Measurements from ENCODE around the gene SUCLG2.

The SUCLG2 gene

DNA sequence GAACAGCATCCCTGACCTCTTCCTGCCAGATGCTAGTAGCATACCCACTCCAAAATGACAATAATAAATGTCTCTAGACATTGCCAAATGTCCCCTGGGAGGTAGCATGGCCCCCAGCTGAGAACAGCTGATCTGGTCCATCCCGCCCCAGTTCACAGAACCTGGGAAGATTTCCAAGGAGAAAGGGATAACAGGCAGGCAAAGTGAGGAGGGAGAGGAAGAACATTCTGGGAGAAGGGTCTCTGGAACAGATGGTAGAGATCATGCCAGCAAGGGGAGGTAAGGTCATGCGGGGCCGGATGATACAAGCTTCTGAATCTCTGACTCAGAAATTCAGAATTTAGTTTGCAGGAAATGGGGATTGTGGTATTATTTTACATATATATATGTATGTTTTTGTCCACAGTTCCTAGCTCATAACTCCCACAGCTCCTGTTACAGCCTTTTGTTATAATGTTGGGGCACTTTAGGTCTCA, 192.7 kb downstream of the SUCLG2 start:
- in situ Hi-C loops (cut with MboI; ENCODE audit: low sequenced_read_pairs): no loop called here

- in situ Hi-C loops (cut with MboI; ENCODE audit: low sequenced_read_pairs): no loop called here
These were observed 193.4 kb downstream of the SUCLG2 start for GRCh38 chr3:67460841-67461510.

DNA sequence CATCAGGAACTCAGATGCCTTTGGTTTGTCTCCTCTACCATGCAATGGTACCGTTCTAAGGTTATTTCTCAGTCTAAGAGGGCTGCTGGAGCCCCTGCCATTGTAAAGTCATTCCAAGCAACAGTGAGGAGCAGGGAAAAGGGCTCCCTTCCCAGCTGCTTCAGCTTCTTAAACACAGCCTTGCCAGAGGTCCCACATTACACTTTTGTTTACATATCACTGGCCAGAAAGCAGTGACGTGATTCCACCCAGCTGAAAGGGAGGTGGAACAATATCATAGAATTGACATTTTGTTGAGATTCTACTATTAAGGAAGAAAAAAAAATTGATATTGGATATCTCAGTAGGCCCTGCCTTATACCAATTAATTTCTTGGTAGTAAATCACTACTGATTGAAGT, 194.6 kb downstream of the SUCLG2 start:
- in situ Hi-C loops (cut with MboI; ENCODE audit: low sequenced_read_pairs): no loop called here

DNA sequence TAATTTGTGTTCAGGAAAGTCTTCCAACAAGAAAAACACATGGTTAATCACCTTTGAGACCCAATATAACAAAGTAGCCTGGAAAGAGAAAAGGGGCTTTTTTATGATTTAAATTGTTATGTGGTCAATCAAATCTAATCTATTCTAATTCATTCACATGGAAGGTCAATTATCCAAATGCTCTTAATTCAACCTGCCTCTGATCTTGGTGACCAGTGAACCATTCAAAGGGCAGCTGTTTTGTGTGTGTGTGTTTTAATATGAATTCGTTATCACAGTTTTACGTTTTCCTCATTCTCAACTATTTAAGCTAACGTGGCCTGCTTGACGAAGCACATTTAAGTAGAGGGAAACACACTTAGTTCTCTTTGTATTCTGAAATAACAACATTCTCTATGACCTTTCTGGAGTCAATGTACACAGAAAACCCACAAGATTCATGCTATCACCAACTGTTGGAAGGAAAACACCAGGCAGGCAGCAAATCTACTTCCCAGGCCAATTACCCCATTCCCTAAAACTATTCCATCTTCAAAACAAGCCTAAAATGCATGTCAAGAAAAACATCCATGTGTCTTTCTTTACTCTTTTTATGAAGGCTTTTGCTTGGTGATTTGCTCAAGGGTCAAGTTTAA, 195.4 kb downstream of the SUCLG2 start:
- in situ Hi-C loops (cut with MboI; ENCODE audit: low sequenced_read_pairs): no loop called here

DNA sequence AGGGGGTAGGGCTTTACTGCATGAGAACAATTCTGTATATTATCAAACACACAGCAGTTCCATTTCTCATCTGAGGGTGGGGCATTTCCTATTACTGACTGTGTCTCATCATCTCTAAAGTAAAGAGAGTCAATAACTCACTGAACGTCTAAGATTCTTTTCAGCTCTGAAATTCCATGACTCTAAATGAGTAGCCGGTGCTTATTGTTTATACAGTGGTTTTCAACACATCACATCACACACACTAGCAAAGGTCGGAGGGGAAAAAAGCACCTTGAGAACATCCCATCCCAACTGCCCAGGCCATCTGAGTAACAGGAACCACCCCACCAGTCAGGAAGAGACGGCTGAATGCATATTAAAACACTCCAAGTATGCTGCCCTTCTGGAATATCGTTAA, 196.0 kb downstream of the SUCLG2 start:
- in situ Hi-C loops (cut with MboI; ENCODE audit: low sequenced_read_pairs): no loop called here

DNA sequence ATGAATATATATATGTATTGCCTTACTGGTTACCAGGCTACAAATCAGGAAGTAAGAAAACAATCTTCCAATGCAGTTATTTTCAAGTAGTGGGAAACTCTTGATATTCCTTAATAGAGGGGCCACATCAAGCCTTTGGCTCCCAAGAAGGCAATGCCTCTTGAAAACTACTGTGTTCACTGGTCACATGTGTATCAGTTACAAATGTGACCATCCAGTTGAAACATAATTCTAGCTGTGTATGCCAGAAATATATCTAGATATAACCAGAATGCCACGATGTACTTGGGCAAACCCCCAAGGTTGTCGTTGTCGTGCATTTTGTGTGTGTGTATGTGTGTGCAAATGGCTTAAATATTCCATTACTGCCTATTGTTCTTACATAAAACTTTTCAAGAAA, 200.8 kb downstream of the SUCLG2 start:
- in situ Hi-C loops (cut with MboI; ENCODE audit: low sequenced_read_pairs): no loop called here

GRCh38 chr3:67450153-67450552, 204.3 kb downstream of the SUCLG2 start:
- in situ Hi-C loops (cut with MboI; ENCODE audit: low sequenced_read_pairs): no loop called here

GRCh38 chr3:67447393-67447792, 207.0 kb downstream of the SUCLG2 start:
- in situ Hi-C loops (cut with MboI; ENCODE audit: low sequenced_read_pairs): no loop called here

DNA sequence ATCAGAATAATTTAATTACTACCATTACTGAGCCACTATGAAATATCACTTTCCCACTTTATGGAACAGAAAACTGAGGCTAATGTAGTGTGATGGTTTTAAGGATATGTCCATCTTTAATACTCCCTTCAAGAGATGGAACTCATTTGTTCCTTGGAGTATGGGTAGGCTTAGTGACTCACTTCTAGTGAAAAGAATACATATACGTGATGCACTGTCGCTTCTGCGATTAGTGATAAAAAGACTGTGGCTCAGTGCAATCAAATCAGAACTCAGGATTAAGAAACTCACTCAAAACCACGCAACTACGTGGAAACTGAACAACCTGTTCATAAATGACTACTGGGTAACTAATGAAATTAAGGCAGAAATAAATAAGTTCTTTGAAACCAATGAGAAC, 216.6 kb downstream of the SUCLG2 start:
- in situ Hi-C loops (cut with MboI; ENCODE audit: low sequenced_read_pairs): no loop called here

GRCh38 chr3:67437090-67437489, 217.3 kb downstream of the SUCLG2 start:
- in situ Hi-C loops (cut with MboI; ENCODE audit: low sequenced_read_pairs): no loop called here

DNA sequence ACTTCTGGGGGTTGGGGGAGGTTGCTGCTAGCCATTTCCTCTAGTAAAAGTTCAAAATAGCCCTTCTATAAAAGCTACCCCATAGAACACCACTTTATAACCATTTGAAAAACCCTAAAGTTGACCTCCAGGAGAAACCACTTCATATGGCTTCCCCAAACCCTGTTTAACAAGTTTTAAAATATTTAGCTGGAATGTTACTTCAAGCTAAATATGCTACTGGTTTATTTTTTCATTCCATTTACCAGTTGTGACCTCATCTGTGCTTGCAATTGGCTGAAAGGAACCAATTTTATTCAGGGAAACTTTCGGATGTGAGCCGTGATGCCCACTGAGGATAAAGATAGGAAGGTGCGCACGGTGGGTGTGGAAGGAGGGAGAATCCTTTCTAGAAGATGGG, 221.3 kb downstream of the SUCLG2 start:
- in situ Hi-C loops (cut with MboI; ENCODE audit: low sequenced_read_pairs): no loop called here

DNA sequence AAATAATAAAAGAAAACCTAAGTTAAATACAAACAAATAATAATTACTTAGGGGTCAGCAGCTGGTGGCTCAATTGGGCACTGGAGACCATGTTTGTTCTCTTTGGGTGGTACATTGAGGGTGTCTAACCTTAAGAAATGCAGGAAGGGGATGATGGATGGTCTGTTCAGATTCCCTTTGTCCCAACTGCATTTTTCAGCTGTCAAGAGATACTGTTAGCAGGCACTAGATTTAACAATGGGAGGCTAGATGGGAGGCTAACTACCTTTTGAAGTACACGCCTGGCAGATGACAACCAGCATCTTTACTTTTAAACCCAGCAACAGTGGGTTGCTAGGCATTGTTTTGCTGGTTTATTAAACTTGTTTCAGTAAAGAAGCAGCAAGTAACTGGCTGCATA, 222.5 kb downstream of the SUCLG2 start:
- in situ Hi-C loops (cut with MboI; ENCODE audit: low sequenced_read_pairs): no loop called here

DNA sequence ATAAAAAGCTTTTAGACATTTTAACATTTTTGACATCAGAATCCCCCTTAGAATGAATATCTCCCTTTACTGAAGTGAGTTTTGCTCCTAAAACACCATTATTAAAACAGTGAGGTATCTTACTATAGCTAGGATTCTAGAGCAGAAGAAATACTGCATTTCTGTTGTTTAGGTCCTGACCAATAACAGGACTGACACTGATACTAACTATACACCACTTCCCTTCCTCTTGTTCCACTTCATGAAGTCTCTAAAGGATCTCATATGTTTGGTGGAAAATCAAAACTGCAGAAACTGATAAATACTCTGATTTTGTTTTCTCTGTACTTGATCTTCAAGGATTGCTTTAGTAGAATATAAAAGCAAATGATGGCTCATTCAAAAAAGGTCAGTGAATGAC, 230.7 kb downstream of the SUCLG2 start:
- in situ Hi-C loops (cut with MboI; ENCODE audit: low sequenced_read_pairs): no loop called here

DNA sequence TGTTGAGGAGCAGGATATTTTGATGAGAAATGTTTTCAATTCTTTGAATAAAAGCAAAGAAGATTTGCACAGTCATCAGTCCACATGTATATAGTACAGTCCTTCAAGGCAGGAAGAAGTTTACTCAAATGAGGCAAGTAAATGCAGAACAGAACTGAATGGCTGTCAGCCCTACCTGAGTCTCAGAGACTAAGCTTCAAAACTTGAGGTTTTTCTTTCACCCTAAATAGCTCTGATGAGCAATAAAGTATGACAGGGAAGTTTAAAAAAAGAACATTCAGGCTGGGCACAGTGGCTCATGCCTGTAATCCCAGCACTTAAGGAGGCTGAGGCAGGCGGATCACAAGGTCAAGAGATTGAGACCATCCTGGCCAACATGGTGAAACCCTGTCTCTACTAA, 232.5 kb downstream of the SUCLG2 start:
- in situ Hi-C loops (cut with MboI; ENCODE audit: low sequenced_read_pairs): no loop called here

GRCh38 chr3:67419779-67420178, 234.6 kb downstream of the SUCLG2 start:
- in situ Hi-C loops (cut with MboI; ENCODE audit: low sequenced_read_pairs): no loop called here

DNA sequence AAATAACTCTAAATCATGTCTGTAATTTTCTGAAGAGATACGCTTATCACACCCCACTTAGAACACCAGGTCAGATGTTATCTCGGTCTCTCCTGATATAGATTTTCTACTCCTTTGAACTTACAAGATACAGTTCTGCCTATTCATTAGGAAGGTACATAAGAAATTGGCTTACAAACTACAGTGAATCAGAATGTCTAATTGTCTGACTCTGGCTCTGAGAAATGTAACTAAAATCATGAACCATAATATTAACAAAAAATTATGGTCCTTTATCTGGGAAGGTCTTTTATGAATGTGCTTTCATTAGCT, 235.2 kb downstream of the SUCLG2 start:
- in situ Hi-C loops (cut with MboI; ENCODE audit: low sequenced_read_pairs): no loop called here

GRCh38 chr3:67418426-67419217, 235.8 kb downstream of the SUCLG2 start:
- in situ Hi-C loops (cut with MboI; ENCODE audit: low sequenced_read_pairs): no loop called here

GRCh38 chr3:67416703-67417102, 237.7 kb downstream of the SUCLG2 start:
- in situ Hi-C loops (cut with MboI; ENCODE audit: low sequenced_read_pairs): no loop called here

GRCh38 chr3:67415511-67415910, 238.9 kb downstream of the SUCLG2 start:
- in situ Hi-C loops (cut with MboI; ENCODE audit: low sequenced_read_pairs): no loop called here

- in situ Hi-C loops (cut with MboI; ENCODE audit: low sequenced_read_pairs): no loop called here
These were observed 239.7 kb downstream of the SUCLG2 start for GRCh38 chr3:67414740-67415139.

DNA sequence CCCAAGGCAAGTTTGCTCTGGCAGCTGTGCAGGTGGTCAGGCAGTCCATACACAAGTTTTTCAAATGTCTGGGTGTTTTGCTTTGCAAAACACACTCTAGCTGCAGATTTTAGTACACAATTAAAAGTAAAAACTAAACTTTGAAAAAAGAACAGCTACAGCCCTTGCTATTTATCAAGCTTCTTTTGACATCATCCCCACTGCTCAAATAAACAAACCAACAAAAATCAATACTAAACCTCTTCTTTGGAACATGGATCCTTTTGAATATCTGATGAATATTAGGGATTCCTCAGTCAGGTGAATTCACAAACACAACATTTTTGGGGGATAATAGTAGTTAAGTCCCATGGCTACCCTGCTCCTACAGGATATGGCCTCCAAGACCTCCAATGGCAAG, 249.2 kb downstream of the SUCLG2 start:
- in situ Hi-C loops (cut with MboI; ENCODE audit: low sequenced_read_pairs): no loop called here

GRCh38 chr3:67402873-67403272, 251.5 kb downstream of the SUCLG2 start:
- in situ Hi-C loops (cut with MboI; ENCODE audit: low sequenced_read_pairs): no loop called here

Data from HL-60/S4 treated with phorbol 12-myristate 13-acetate at 8.2 ng/mL for 4 days and 3 days (cell line).